ELF-1 (cell line): Measurements from ENCODE around the gene MYL12A.
"Not testable (repeated sequence)": the region's sequence is repeated elsewhere in the genome, so short reads cannot be mapped to it uniquely, and the experiment has no call there.

Source experiments
- DNase-seq: peaks from one replicate; pipeline ENCODE4 v3.0.0-alpha.2; 2016; ENCODE audit warnings: low read depth, low spot score

MYL12A gene

DNA sequence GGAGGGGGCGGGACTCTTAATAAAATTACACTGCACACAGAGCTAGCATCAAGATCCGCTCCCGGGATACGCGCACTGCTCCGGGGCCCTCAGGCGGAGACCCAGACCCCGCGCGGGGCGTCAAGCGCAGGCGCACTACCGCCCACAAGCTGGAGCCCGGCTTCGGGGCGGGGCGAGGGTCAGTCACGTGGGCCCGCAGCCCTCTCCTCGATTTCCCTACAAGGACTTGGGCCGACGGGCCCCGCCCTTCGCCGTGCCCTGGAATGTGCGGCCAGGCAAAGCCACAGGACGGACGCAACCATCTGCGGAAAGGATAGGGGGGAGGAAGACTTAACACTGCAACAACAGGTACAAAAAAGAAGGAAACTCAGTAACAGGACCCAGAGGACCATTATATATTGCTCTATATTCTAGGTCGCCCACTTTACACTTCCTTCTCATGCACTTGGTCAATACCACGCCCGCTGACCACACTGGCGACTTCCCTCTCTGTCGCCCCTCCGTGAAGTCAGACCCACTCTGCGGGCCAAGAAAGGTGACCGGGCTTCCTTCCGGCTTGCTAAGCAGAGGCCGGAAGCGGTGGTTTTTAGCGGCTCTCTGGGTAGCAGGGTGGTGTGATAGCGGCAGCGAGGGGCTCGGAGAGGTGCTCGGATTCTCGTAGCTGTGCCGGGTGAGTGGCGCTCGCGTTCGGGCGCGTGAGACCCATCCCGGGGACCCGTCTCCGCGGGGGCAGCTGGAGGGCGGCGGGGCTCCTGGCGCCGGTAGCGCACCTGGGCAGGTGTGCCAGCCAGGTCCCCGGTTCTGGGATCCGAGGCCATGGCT, at the start of gene MYL12A:
TSS of gene MYL12A (plus strand) at position 562 of the 822 bp plus-strand sequence. CDS start 5,447 bp downstream, outside the sequence.
- DNase-seq = peak; percentile 100

DNA sequence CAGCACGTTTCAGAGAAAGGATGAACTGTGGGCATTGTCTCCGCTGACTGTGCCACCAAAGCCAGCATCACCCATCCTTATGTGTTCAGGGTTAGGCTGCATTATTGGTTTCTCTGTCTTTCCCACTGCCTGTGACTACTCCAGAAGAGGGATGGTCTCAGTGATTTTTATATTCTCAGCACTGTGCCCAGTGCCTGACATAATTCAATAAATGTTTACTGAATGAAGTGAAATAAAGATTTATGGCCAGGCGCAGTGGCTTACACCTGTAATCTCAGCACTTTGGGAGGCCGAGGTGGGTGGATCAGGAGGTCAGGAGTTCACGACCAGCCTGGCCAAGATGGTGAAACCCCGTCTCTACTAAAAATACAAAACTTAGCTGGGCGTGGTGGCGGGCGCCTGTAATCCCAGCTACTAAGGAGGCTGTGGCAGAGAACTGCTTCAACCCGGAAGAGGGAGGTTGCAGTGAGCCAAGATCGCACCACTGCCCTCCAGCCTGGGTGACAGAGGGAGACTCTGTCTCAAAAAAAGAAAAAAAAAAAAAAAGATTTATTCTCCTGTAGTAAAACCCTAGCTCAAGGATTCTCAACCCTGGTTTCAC, 49.2 kb upstream of the MYL12A start:
- not testable (repeated sequence) for DNase-seq

DNA sequence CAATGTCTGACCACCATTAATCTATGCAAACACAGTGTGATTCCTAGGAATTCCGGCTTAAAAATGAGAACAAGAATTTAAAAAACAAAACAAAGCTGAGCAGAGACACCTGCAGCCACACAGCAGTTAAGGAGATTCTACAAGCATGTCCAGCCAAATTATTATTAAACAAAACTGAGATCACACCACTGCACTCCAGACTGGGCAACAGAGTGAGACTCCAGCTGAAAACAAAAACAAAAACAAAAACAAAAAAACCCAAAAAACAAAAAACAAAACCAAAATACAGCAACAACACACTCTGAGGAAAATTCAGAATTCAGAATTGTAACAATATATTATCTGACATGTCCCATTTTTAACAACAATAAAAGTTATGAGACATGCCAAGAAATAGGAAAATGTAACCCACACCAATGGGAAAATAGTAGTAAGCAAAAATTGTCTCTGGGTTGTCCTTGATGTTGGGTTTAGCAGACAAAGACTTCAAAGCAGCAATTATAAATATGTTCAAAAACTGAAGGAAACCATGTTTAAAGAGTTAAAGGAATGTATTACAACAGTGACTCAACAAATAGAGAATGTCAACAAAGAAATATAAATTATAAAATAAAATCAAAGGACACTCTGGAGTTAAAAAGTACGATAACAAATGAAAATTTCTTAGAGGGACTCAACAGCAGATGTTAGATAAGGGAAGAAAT, 47.5 kb upstream of the MYL12A start:
- DNase-seq = no peak

DNA sequence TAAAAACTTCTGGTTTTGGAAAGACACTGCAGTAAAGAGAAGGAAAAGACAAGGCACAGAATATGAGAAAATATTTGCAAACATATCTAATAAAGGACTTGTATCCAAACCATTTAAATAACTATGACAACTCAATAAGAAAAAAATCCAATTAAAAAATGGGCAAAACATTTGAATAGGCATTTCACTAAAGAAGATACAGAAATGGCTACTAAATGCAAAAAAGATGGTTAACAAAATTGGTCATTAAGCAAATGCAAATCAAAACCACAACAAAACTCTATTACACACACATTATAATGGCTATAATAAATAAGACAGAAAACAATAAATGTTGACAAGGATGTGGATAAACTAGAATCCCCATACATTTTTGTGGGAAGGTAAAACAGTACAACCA, 42.4 kb upstream of the MYL12A start:
- no peak for DNase-seq

DNA sequence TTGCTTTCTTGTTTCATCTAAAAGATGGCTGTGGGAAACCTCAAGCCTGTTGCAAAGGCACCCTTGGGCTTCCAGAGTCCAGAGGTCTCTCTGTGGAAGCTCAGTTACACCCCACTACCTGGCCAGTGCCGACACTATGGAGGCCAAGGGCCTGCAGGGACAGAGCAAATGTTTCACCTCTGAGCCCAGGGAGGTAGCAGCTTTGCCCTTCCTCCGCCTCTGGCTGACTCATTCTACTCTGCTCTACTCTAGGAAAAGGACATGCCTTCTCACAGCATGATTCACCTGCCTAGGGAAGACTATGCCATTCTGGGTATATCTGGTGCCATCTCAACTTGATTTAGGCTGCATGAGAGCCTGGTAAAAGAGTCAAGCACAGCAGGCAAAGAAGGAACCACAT, 40.0 kb upstream of the MYL12A start:
- no peak for DNase-seq

DNA sequence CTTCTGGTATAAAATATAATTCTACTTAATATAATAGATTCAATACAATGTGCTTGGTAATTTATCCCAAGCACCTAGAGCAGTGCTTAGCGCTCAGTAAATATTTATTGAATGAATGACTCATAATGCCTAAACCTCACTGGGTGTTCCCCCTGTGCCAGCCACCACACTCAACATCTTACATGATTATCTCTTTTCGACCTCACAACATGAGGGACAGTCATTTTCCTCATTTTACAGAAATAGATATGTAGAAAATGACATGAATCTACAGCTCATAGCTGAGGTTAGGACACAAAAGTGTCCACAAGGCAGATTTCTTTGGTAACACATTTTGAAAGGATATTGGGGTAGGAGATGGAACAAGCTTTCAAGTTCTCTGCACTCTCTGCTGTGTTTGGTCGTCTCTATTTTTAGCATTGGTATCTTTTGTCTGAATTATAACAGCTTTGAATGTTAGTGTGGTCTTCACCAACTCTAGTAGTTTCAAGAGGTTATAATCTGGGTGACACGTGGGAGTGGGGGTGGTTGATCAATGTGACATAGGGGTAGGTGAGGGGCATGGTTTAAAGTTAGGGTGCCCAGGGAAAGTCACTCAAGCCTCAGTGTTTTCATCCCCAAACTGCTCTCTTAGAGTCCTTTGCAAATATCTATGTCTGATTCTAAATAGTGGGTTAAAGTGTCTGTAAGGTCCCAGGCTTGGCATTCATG, 37.6 kb upstream of the MYL12A start:
- no peak for DNase-seq

DNA sequence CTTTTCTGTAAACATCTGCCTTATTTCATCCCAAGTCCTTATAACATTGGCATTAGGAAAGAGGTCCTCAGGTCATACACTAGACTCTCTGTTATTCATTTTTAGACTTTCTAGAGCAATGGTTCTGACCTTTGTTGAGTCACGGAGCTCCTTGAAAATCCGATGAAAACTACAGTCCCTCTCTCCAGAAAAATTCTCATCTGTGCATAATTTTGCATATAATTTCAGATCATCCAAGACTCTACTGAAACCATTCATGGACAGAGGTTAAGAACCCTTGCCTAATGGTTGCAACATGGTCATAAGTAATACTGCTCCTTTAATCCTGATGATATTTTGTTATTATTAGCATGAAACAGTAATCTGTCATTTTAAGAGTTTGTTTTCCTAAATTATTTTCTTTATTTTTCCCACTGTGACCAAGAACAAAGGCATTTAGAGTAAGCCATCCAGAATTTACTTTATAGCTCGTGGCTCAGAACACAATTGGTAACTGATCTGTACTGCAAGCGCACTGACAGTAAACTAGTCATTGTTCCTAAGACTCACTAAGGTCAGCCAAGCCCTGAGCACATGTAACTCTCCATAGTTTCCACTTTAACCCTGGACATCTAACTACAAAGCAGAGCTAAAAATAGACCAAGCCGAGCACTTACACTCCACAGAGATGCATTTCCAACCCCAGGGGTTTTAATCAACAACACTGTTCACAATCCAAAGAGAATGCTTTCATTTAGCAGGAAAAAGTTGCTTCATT, 36.2 kb upstream of the MYL12A start:
- DNase-seq = no peak

DNA sequence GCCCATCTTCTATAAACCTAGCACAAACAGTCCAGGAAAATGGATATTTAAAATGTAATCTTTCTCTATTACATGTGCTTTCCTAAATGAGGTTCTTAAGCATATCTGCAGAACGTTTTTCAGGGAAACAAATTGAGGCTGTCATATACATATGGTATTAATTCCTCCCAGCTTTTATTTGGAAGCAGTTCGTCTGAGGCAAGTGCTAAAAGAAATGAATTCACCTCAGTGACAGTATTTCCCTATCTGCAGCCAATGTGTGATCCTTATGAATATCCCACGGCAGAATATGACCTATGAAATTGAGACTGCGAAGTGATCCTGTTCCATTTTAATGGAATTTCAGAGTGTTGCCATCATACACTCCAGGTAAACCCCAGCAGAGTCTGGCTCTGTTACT, 34.9 kb upstream of the MYL12A start:
- DNase-seq = no peak

DNA sequence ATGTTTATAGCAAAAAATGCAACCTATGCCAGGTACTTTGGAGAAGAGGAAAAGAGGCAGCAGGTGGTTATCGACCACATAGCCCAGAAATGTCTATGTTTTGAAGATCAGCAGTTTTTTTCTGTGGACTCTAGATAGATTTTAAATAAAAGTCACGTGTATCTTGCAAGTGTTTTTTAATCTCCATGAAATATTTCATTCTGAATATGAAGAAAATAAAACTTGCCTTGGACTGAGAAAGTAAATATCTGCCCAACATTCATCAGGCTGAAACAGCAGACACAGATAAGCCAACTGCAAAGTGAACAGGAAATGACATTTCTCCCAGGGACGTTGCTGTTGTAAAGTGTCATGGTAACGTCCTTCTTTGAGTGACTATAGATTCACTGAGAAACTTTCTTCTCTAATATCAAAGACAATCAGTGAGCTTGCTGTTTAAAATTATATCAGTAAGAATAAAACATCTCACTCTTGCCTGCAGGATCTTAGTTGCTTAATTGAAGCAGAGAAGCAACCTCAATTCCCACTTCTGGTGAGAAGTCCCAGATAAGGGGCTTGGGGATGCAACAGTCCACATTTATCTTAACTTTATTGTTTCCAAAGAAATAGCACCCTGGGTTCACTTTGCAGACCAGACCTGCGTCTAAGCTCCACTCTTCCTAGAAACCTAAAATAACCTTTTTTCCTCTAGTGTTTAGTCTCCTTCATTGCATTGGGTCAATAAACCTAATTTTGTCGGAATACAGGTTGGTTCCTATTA, 34.1 kb upstream of the MYL12A start:
- DNase-seq = no peak

DNA sequence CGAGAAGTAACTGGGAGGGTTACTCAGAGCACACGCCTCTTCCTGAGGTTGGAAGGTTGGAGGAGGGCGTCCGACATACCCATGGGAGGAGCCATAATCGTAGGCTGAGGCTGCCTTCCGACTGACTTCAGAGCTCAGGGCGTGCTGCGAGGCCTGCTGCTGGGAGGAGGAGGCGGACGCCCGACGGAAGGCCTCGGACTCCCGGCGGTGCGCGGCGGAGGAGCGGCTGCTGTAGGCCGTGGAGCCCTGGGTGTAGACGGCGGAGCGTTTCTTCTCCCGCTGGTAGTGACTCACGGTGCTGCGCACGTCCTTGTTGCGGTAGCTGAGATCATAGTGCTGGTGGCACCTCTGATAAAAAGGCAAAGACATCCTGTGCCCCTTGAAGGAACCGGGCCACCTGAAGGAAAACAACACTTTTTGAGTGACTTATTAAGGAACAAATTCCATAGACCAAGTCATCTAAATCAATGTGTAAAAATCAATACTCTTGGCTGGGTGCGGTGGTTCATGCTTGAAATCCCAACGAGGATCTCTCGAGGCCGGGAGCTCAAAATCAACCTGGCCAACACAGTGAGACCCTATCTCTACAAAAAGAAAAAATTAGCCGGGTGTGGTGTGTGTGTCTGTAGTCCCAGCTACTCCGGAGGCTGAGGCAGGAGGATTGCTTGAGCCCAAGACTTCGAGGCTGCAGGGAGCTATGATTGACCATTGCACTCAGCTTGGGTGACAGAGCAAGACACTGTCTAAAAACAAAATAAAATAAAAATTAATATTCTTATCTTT, 32.6 kb upstream of the MYL12A start:
- DNase-seq = peak; percentile 24

DNA sequence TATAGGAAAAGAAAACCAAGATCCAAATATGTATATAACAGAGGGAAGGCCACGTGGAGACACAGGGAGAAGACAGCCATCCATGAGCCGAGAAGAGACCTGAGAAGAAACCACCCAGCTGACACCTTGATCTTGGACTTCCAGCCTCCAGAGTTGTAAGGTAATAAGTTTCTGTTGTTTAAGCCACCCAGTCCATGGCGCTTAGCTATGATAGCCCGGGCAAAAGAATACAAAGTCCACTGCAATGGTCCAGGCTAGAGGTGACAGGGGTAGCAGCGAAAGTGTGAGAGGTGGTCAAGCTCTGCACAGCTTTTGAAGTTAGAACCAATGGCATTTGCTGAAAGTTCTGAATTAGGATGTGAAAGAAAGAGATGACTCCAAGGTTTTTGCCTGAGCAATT, 30.6 kb upstream of the MYL12A start:
- DNase-seq = no peak

DNA sequence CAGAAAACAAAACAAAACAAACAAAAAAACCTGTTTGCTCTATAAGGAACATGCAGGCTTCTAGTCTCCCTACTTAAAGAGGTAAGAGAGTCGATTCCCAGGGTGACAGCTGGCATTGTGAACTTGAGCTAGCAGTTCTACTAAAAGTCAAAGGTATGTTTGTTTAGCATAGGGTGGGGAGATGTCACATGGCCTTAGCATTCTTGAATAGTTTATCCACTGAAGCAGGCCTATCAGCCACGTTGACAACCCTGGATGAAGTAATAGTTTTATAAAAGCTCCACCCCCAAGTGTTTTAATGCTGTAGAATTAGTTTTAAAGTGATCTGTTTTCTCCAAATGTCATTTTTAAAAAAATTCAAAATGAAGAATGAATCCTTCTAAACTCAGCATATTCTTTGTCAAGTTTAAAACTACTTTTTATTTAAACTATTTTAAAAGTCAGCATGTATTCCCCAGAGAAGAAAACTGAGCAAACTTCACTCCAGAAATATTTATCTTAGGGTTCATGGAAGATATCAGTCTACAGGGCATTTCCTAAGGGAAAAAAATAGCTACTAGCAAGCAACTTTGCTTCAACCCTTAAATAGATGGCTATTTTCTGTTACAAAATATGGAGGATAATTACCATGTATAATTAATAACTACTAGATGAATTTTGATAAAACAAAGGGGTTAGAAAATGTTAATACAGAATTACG, 29.5 kb upstream of the MYL12A start:
- no peak for DNase-seq

DNA sequence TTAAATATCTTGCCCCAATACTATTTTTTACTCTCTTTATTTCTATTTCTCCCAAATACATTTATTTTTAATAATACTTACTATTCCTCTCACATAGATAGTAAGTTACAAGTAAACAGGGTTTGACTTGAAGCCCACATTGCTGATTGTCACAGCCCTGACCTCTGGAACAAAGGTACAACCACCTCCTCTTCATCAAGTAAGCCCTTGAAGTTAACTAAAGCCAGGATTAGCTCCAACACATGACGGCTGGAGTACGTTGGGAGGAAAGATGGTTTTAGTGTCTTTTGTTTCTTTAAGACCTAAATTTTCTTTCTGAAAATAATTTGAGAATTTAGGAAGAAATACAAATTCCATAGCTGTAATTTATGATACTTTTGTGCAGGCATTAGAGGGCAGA, 28.8 kb upstream of the MYL12A start:
- no peak for DNase-seq

DNA sequence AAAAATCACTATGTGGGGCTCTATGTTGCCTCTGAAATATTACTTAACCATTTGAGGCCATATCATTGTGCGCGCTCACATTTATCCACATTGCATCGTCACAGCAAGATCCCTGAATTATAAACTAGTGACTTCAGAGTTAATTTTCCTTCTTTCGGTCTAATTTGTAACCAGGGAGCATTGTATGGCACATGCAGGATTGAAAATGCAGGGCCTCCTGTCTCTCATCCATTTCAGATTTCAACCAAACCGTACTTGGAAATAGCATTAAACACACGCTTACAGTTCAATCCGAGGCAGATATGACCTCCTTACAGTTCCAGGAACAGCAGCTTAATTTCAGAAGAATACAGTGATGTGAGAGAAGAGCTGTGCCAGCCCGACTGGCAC, 28.4 kb upstream of the MYL12A start:
- no peak for DNase-seq

DNA sequence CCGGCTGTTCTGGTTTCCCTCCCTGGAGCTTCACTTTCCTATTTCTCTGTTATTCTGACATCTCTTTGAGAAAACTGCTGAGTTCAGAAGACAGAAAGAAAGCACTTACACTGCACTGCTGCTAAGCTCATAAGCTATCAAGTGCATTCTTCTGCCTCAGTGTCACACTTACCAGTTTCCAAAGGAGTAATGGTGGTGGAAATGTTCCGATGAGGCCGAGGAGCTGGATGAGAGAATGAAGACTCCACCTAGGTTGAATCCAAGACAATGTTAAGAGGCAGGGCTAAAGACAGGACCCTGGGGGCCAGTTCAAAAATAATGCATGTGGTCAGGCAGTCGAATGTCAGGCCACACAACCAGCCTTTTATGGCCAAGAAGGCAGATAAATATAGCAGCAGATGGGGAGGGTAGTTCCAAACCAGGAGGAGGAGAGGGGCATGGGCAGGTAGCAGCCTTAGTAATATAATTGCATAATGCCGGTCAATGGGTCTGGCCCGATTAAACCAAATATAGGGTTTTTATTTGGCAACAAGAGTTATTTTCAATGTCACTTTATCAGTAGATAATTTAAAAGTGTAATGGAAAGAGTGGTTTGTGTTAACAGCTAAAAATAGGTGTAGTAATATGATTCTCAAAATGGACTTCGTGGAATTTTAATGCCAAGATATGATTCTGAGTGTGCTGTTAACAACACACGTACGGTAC, 27.8 kb upstream of the MYL12A start, which contains the start of gene MYOM1:
TSS of gene MYOM1 (minus strand) at position 338 of the 705 bp plus-strand sequence. CDS start 4,745 bp downstream, outside the sequence.
- no peak for DNase-seq

DNA sequence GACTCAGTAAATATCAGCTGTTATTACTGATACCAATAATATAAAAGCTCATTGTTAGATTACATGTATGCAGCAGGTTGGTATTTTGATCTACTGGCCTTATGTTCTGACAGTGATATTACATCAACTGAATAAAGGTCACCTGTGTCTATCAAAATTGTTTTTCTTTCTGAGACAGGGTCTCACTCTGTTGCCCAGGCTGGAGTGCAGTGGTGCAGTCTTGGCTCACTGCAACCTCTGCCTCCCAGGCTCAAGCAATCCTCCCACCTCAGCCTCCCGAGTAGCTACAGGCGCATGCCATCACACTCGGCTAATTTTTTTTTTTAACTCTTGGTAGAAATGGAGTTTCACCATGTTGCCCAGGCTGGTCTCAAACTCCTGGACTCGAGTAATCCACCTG, 26.7 kb upstream of the MYL12A start:
- not testable (repeated sequence) for DNase-seq

DNA sequence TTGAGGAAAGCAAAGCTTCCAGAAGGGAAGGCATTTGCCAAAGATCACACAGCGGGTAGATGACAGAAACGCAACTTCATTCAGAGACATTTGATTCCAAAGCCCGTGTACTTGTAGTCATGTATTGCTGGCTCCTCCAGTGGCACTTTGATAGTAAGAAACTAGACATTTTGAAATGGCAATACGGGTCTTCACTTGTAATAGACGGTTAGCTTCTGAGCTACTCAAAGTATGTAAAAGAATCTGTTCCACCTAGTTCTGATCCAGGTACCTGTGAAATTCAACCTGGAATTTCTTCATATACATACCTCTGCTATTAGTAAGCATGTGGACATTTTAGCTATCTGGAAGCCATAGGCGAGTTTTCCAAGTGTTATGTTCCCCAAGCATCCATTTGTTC, 26.1 kb upstream of the MYL12A start:
- DNase-seq = no peak

DNA sequence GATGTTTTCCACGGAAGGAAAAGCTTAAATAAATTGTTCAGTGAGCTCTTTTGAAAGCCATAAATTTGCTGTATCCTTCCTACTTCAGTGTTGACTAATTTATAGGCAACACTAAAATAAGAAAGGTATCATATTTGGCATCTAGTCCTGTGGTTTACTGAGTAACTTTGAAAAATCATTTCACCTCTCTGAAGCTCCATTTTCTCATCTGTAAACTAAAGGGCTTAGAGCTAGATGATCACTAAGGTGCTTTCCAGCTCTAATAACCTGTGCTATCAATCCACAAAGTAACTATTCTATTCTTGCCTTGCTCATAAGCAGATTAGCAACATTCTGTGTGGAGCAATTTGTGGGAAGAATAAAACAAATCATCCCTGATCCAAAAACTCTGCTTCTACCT, 24.2 kb upstream of the MYL12A start:
- DNase-seq = no peak
